A172 (cell line): Measurements from ENCODE around the gene MOG. TPM values are rescaled to one million over a fixed set of nuclear protein-coding genes. Genes with fewer than 3 reads are reported as not detected.

Experiments
- DNase-seq: peaks from one replicate; pipeline ENCODE4 v3.0.0-alpha.2; 2015; ENCODE audit warnings: low spot score
- total RNA-seq: library from RNA; depleted of rRNA; stranded (reverse); fragments of >200 nt; shearing (Covaris generic); gene quantifications from 2 replicates; pipeline ENCODE4 v1.2.3, GENCODE V29; 2014

The MOG gene
- total RNA-seq, 1 experiment from 2014 or later: not detected

DNA sequence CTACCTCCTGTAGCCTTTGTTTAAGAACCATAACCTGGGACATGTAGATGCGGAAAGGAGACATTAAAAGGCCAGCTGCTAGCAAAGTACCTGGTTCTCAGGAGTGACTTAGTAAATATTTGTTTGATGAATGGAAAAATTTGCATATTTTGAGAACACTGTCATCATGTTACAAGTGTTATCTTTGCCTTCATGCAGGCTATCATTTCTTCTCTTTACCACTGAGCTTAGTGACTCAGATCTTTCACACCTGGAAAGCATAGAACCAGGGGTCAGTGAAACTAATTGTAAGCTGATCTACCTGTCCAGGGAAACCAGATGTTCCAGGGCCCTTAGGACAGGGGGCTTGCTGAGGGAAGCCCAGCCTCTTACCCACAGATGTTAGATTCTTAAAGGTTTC, 18.7 kb downstream of the MOG start:
- DNase-seq: no peak

DNA sequence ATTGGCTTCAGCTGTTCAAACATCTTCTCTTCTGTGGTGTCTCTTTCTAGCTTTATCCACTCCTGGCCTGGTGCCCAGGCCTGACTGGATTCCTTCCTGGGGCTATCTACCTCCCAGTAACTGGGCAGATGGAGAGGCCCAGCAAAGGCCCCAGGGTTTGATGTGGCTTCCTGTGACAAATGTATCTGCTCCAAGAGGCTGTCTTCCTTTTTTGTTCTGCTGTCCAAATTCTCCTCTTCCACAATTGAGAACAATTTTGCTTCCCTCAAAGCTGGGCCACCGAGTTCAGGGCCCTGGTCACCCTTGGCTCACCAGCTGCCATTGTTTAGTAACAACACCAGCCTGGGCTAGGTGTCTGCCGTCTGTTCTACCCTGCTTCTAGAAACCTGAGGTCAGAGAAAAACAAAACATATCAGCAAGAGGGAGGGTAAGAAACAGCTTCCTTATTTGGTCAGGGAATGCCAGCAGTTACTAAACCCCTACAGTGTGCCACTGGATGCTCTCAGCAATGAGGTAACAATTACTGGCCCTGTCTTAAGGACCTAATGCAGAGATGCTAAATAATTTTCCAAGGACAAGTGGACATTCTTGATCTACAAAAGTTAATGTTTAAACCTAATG, 20.2 kb downstream of the MOG start:
- DNase-seq: peak; percentile 34

GRCh38 chr6:29678114-29678513, 21.2 kb downstream of the MOG start:
- peak; percentile 26 for DNase-seq

DNA sequence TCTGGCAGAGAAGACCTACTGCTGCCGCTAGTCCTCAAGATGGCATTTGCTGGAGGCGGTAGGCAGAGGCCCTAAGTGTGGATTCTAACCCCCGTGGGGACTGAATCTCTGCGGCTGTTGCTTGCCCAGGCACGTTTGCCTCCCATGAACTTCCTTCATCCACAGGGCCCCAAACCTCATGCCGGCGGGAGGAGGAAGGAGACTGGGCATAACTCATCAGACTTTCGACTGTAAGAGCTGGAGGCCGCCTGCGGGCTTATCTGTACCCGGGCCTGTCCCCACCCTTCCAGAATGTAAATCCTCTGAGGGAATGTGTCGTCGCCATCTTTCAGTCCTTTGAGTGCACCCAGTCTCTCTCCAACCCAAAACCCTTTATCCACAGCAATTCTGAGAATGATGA, 23.1 kb downstream of the MOG start:
- DNase-seq: no peak

GRCh38 chr6:29680416-29680815, 23.5 kb downstream of the MOG start:
- DNase-seq: no peak

DNA sequence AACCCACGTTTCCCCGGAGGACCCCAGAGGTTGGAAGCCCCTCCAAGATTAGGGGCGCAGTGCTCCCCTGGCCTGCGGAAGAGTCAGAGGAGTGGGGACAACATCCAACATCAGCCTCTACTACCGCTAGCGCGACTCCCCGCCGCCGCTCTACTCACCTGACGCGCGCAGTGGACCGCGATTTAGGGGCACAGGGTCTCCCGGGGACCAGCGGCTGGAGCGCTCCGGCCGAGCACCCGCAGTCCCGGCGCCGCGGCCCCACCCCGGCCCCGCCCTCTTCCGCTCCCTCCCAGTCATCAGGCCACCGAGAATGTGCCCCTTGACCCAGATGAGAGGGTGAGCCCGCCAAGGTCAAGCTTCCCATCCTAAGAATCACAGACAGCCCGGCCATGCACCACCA, 24.0 kb downstream of the MOG start, which contains the start of gene ZFP57:
Gene ZFP57 (minus strand): TSS at position 249 of the 400 bp plus-strand sequence. CDS start 4,149 bp downstream, outside the sequence.
- DNase-seq: no peak

- DNase-seq: no peak
These were observed 24.9 kb downstream of the MOG start for GRCh38 chr6:29681811-29682210.

DNA sequence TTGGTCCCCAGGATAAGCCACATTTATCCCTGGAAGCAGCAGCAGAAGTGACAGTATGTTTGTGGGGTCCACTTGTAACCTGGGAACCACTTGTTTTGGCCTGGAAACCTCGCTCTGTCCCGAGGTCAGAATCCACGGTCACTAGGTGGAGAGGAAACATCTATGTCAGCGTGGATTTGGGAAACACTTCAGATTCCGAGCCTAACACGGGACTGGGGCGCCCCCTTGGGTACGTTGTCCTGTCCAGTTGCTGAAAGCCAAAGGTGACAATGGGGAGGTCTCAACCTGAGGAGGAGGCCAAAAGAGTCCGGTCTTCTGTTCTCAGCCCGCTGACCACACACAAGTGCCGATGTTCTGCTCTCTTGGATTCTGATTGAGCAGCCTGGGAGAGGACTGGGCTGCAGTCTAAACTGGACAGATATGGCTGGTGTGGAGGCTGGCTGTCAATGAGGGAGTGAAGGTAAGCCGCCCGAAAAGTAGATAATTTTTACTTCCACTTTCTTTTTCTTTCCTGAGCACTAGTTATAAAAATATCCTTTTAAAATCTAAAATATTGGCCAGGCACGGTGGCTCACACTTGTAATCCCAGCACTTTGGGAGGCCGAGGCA, 28.9 kb downstream of the MOG start:
- DNase-seq: no peak

DNA sequence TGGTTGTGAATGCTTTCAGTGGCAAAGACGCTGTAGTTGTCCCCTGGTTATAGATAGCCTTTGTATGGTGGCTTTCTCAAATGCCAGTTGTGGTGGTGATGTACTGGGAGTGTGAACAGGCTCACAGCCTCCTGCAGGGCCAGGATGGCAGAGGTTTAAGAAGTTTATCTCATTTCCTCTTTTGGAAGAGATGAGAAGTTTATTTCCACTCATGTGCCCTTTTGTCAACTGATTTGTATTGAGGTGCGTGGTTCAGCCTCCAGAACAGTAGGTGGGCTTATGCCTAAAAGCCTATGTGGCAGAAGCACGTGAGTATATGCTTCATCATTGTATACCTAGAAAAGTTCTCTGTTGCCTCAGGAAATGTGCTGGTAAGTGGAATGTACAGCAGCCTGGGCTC, 37.7 kb downstream of the MOG start:
- DNase-seq: no peak

DNA sequence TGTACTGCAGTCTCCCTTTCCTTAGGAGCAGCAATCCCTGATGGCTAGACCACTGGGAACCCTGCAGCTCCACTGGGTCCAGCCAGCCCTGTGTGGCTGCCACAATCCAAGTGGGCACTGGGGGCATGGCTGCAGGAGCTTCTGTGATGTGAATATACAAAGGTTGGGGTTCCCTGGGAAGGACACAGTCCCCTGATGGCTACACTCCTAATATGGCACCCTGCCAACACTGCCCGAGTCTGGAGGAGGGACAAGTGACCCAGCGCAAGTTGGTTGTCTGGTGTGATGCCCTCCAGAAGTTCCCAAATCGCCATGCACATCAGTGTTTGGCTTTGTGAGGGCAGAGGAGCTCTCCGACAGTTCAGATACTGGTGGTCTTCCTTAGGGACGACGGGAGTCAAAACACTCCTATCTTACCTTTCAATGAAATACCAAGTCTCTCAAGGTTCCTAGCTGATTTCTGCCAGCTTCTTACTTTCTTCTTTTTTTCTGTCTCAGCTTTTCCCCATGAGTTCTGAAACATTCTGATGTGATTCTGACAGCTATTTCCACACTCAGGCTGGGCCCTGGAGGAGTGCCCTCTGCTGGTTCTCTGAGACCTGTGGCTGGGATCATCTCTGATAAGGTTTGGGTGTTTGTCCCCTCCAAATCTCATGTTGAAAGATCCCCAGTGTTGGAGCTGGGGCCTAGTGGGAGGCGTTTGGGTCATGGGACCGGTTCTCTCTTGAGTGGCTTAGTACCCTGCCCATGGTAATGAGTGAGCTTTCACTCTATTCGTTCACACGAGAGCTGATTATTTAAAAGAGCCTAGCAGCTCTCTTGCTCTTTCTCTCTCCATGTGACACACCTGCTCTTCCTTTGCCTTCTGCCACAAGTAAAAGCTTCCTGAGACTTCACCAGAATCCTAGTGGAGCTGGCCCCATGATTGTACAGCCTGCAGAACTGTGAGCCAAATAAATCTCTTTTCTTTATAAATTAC, 39.5 kb downstream of the MOG start:
- no peak for DNase-seq

GRCh38 chr6:29702519-29703103, 45.7 kb downstream of the MOG start:
- peak; percentile 13 for DNase-seq

- peak; percentile 65 for DNase-seq
These were observed 48.7 kb downstream of the MOG start for GRCh38 chr6:29705389-29706231.

- no peak for DNase-seq
These were observed 51.7 kb downstream of the MOG start for GRCh38 chr6:29708432-29709179.

DNA sequence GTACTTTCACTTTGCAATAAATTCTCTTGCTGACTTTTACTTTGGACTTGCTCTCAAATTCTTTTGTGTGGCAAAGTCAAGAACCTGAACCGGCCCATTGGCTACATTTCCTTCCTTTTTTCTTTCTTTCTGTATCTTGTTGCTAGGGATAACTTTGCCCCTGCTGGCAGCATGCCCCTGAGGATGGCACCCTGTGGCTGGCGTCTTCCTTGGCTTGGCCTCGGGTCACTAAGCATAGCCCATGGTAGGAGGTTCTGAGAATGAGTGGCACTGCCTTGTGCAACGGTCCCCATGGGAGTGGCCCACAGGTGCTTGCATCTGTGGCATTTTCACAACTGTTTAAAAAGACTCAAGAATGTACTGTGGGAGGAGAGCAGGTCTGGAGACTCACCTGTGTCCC, 52.3 kb downstream of the MOG start:
- DNase-seq: no peak

DNA sequence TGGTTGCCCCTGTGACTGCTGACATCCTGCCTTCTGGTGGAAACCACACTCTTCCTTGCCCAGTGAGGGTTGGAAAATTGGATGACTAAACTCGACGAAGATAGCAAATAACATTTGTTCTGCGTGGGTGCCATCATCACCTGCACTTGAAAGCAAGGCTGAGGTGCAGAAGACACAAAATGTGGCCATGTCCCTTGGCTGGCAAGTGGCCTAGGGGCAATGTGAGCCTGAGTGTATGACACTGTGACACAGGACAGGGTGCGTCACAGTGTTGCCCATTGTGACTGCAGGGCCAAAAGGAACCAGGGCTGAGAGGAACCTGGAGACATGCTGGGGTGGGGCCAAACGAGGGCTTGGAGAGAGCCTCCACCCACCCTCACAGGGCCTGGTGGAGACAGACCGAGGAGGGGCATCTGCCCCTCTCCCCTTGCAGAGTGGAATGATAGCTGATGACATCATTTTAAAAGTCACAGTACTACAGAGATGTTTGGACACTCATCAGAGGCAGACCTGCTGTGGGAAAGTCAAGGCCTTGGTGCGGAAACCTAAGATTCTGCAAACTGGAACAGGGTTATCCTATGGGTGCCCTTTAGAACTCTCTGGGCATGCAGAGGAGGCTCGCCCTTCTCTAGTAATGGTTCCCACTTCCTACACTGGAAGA, 53.5 kb downstream of the MOG start:
- DNase-seq: no peak

GRCh38 chr6:29720863-29721262, 64.0 kb downstream of the MOG start:
- no peak for DNase-seq
